Kasumi-1 (cell line): ENCODE measurements around the gene RHBDF2.

ENCODE experiments used
- DNase-seq, 2 experiments: peaks; one replicate each; lab custom pipeline; 2025; lab: John Stamatoyannopoulos, UW

RHBDF2 gene

DNA sequence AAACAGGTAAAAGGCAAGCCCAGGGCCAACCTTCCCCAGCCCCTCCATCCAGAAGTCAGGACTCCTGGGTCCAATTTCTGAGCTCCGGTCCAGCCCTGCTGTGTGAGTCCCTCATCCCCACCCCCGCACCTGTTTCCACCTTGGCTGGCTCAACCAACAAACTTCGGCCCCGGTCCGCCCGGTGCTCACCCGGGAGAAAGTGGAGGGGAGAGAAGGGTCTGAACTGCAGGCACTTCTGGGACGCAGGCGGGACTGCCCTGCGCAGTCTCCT, 541 bp downstream of the RHBDF2 start:
- no peak for DNase-seq

DNA sequence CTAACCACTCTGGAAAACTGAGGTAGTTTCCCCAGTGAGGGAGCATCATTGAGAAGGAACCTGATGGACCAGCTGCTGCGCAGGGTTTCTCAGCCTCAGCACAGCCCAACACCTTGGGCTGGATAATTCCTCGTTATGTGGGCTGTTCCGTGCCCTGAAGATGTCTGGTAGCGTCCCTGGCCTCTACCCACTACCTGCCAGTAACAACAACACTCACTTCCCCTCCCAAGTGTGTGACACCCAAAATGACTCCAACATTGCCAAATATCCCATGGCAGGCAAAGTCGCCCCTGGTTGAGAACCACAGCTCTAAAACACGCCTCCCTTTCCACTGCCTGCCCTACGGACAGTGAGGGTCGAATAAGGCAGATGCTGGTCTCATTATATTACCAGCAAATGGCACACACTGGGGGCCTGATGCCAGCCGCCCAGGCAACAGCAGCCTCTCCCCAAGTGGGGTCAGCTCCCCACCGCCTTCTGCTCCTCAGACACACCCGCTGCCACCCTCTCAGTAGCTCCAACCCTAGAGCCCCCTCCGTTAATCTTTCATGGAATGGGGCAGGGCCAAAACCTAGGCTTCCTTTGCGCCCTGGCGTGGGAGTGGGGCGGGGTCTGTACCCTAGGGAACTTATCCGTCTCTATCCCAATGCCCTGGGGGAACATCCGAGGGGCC, 1.0 kb downstream of the RHBDF2 start:
- DNase-seq: no peak

DNA sequence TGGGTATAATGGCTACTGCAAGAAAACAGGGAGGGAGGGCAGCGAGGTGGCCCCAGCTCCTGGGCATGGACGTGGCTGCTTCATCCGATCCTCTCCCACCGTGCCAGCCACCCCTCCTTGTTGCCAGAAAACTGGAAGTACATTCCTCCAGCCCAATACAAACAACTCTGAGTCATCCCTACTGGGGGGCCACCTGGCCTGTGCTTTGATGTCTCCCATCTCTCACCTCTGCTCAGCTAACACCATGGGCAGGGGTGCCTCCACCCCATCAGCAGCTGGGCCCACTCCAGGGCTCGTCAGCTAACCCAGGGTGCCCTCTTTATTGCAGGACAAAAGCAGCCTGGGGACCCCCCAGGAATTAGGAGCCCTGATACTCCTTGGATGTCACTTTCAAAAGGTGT, 2.0 kb downstream of the RHBDF2 start:
- no peak for DNase-seq

DNA sequence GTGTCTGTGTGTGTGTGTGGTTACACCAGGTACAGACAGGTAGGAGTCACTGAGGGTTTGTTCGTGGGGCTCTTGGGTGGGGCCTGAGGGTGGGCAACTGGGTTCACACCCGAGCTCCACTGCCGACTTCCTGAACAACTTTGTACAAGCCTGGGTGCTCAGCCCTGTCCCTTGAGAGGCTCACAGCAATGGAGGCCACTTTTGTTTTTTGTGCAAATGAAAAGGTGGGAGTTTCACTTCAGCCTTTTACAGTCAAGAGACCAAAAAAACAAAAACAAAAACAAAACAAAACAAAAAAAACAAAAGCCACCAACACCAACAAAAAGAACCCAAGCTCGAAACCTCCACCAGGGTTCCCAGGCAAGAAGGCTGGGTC, 2.4 kb downstream of the RHBDF2 start:
- no peak for DNase-seq

DNA sequence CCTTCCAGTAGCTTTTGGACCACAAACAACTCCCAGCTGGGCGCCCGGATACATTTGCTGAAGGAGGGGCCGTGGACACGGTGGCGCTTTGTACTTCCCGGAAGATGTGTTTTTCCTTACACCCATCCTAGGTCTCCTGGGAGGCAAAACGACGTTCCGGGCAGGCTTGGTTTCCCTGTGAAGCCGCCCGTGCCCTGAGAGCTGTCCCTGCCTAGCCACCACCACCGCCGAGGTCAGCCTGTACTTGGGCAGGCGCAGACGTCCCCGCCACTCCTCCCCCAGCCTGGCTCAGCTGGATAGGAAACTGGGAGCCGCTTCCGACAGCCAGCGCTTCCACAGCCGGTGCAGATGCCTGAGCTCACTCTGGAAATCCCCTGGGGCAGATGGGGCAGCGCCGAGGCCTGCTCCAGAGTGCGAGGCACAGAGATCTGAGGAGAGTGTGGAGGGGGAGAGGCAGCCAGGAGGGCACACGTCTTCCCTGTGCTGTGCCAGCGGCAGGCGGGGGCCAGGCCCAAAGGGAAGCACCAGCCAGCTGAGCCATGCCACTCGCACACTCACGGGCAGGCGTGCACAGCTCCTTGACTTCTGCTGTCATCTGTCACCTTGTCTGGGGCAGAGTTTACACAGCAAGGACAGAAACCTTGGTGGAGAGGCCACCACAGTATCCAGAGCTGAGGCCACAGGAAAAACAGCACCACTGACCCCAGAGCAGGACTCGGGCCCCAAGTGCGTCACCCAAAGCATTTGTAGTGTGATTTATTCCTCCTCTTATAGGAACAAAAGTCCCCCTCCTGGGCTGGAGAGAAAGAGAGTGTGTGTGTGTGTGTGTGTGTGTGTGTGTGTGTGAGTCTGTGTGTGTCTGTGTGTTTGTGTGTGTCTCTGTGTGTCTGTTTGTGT, 3.0 kb downstream of the RHBDF2 start:
- DNase-seq: no peak

DNA sequence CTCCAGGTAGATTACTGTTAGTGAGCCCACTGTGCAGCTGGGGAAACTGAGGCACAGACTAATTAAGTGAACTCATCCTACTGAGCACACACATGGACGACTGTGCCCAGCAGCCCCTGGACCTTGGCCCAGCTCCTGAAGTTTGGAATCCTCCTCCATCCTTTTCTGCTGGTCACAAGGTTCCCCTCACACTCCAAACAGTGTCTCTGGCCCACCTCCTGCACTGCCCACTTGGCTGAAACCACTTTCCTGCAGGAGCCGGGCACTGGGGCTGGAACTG, 3.6 kb downstream of the RHBDF2 start:
- DNase-seq: no peak

DNA sequence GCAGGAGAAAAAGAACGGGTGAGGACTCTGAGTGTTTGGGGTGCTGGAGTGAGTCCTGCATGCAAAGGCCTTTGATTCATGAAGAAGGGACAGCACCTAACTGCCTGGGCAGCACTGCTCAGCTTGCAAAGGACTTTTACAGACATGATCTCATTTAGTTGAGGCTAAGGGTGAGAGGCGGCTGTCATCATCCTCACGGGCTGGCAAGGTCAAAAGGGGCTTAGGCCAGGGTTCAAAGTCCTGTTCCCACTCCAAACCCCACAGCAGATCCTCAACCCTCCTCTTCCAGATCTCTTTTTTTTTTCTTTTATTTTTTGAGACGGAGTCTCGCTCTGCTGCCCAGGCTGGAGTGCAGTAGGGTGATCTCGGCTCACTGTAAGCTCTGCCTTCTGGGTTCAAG, 4.8 kb downstream of the RHBDF2 start:
- no peak for DNase-seq

DNA sequence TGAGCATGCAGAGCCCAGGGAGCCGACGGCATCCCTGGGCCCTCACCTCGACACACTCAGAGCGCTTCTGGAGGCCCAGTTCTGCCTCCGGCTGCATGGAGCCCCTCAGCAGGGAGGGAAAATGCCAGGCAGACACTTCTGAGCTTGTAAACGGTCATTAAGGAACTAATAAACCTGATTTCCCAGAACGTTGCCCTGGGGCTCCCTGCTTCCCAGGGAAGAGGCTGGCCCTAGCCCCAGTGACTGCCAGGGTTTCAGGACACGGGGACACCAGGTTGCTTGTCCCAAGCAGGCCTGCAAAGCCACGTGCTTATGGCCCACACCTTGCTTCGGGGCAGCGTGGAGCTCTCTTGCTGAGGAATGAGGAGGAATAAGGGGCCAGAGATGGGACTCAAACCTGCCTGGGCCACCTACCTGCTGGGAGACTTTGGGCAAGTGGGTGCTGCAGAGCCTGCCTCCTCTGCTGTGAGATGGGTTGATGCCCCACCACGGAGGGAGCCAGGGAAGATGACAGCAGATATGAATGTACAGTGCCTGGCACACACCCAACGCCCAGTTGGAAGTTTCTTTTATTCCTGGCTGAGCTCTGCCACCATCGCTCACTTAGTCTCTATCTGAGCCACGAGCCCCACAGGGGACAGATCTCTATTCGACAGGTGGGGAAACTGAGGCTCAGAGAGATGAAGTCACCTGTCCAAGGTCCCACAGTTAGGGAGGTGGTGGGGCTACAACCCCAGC, 5.4 kb downstream of the RHBDF2 start:
- no peak for DNase-seq

DNA sequence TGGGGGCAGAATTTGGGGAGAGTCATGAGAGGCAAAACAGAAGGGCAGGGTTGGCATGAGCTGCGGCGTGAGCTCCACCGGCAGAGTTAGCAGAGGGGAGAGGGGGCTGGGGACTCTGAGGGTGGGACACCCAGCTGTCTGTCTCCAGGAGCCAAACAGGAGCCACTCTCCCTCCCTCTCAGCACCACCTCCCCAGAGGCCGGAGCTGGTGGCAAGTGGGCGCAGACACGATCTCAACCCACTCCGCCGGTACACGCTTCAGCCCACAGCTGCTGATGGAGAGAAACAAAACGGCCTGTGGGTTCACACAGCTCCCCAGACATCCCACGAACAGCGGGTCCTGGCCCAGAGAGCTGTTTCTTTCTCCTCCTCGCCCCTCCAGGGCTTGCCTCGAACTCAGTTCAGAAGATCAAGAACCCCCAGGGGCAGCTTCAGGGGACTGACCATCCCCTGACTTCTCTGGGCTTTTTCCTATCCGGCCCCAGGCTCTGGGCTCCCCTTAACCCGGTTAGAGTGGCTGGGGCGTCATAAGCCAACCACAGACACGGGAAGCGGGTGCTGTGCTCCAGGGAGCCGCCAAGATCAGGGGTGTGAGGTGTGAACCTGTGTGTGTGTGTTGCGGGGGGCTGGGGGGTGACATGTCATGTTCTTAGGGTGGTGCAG, 7.6 kb downstream of the RHBDF2 start:
- DNase-seq: no peak

DNA sequence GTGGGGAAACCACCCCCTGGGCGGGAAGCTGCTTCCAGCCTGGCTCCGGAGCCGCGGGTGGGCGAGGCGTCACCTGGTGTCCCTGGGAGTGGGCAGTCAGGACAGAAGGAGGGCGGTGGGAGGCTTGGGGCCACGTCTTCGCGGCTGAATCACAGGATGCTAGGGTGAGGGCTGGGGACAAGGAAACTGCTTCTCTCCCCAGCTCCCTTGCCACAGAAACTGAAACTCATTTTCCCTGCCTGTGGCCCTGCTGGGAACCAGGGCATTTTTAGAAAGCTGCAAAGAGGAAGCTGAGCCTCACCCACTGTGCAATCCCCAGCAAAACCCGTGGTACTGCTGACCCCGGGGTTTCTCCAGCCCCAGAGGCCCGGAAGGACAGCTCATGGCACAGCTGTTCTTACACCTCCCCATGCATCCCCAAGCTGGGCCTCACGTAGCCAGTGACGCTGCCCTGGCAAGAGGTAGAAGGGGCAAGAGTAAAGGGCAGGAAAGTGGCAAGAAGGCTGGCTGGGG, 8.2 kb downstream of the RHBDF2 start:
- DNase-seq: peak; percentile 95 to 97

DNA sequence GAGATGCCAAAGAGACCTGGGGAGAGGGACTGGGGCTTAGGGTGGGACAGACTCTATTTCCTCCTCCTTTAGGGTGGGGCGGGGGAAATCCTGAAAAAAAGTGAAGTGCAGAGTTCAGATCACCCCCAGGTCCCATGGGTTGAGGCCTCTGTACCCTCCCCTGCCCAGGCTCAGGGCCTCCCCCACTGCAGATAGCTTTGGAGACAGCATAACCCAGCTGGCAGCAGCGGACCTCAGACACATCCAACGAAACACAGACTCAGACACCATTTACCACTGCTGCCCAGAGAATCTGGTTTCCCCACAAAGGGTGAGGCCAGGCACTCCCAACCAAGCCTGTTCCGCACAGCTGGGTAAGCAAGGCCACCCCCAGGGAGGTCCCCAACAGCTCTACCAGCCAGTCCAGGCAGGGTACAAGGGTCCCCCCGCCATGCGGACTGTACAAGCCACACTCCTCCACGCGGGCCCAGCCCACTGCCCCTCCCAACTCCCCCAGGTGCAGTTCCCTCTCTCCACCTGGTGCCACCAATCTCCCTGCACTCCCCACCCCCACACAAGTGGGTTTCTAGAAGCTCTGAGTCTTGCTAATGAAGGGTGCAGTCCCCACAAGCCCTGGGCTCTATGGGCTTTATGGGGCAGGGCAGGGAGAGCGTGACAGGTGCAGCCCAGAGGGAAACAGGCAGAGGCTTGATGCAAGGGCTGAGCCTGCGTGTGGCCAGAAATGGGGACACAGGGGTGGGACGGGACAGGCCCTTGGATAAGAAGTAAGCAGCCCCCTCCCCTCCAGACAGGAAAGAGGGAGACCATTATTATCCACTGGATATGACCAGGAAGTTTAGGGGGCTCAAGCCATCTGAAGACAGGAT, 8.9 kb downstream of the RHBDF2 start:
- DNase-seq: peak; percentile 90 to 95

DNA sequence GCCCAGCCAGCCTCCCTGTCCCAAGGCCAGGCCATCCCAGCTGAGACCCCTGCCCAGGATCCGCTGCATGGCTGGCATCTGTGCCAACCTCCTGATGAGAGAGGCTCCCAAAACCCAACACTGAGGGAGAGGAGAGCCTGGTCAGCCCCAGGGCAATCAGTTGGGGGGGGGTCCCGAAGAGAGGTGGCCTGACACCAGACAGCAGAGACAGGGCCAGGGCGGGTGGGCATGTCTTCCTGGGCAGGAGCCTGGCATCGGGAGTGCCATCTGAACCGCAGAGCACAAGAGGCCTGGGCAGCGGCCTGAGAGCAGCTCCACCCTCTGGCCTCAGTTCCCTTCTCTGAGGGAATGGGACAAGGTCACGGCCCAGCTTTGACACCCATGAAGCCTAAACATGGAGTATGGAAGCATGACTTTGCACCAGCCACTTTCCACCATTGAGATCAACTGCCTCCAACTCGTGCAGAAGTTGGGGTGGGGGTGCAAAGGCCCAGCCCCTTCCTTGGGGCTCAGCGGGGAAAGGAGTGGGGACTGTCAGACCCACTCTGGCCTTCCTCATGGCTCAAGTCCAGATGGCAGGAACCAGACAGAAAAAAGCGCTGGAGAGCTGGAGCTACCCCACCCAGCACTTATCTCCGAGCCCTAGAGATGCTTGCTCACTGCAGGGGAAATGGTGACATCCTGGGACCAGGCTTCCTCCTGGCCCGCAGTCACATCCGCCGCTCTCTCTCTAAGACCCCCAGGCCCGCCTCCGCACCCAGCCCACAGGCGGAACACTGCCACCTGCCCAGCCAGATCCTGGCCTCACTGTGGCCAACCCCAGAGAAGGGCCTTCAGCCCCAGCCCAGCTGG, 9.7 kb downstream of the RHBDF2 start:
- peak; percentile 95 to 97 for DNase-seq

DNA sequence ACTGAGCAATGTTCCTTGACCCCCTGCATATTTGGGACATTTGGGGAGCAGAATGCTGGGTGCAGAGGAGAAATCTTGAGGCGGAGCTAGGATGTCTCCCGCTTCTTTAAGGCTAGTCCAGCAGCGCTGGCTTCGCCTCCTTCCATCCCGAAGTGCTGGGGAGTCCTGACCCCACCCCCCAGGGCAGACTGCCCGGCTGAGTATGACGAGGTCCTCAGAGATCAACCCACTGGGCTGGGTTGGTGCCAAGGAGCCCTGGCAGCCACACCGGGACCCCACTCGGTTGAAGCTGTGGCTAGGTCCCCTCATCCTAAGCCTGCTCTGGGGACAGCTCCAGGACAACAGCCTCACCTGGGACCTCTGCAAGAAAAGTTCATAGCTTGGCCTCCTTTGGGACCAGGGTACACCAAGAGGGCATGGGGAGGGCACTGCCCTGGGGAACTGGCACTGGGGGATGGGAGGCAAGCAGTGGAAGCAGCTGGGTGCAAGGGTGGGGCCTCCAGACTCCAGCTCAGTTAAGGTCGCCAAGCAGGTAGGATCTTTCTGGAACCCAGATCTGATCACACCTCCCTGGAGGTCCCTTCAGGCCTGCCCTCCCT, 11.0 kb downstream of the RHBDF2 start:
- no peak for DNase-seq

DNA sequence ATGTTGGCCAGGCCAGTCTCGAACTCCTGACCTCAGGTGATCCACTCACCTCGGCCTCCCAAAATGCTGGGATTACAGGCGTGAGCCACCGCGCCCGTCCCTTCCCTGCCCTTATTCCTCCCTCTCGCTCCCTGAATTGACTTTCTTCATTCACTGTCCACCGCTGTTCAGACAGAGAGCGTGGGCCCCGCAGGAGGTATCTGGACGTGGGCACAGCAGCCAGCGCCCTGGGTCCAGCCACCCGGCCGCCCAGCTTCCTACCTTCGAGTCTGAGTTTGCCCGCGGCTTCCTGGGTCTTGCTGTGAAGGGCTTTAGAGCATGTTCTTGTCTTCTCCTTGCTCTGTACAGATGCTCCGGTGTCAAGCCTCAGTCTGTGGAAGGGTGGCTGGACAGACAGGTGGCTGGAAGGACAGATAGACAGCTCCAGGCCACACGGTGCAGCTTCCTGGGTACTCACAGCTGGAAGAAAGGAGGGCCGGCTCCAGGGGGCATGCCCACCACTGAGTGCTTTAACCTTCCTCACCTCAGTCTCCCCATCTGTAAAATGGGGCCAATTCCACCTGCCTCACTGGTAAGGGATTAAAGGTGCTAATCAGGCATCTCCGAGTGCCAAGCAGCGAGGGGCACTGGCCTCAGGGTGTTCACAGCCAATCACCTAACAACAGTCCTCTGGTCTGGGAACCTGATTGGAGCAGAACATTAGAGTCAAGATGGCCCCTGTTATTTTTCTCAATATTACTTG, 13.6 kb downstream of the RHBDF2 start:
- DNase-seq: no peak

DNA sequence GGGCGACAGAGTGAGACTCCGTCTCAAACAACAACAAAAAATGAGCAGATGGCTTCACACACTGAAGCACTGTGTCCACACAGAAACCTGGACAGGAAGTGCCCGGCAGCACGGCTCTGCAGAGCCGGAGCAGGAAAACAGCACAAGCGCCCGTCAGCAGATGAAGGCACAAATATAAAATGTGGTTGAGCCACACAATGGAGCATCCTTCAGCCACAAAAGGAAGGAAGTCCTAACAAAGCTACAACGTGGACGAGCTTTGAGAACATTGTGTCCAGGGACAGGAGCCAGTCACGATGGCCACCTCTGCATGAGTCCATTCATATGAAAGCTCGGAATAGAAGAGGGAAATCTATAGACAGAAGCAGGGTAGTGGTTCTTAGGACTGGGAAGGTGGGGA, 15.7 kb downstream of the RHBDF2 start:
- peak; percentile 12 to 33 for DNase-seq

DNA sequence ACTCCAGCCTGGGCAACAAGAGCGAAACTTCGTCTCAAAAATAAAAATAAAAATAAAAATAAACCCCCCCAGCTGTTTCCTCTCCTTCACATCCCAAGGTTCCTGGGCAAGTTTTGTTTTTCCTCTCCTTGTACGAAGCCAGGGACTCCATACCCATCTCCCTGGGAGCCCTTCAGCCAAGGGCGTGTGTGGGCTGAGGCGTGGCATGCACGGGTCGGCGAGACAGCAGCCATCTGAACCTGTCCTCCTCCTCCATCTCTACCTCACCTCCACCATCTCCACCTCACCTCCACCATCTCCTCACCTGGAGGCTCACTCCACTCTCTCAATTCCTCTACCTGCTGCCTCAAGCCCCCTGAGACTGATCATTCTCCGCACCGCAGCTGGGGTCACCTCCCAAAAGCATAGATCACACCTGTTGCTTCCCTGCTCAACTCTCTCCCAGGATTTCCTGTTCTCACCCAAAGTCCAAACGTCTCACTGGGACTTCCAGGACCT, 16.9 kb downstream of the RHBDF2 start:
- DNase-seq: no peak

DNA sequence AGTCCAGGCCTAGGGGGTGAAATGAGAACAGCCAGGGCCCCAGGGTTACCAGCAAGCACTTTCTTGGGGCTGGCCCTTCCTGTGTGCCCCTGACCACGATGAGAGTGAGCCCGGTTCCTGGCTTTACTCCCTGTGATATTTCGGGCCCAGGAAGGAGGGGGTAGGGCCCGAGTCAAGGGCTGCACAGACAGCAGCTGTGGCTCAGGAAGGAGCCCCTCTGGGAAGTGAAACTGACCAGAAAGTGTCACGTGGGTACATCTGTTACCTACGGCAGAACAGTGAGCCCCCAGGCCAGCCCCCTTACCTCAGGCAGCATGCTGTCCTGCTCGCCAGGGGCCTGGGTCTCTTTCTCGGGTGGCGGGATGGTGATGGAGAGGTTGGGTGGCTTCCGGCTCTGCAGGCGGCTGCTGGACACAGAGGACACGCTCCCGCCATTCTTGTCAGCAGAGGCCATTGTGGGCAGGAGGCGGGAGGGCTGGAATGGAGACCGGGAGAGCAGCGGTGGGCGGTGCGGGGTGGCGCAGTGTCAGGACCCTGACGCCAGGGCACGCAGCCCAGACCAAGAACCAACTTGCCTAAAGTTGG, 20.1 kb downstream of the RHBDF2 start:
- peak in 1 of 2 experiments; percentile 67 for DNase-seq

DNA sequence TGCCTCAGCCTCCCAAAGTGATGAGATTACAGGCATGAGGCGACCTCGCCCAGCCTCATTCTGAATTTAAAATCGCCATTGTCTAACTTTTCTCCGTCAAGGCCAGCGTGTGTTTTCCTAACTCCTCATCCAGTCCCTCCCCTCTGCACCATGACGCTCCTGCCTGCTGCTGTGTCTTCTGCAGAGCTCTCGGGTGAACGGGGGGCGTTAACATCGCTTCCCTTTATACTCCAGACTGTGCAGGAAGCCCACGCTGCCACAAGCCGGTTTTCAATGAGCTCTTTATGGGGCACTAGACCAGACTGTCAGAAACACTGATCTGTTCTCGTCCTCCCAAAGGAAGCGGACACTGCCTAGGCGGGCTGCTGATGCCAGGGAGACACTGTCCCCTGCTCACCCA, 20.6 kb downstream of the RHBDF2 start:
- DNase-seq: peak; percentile 92 to 97

DNA sequence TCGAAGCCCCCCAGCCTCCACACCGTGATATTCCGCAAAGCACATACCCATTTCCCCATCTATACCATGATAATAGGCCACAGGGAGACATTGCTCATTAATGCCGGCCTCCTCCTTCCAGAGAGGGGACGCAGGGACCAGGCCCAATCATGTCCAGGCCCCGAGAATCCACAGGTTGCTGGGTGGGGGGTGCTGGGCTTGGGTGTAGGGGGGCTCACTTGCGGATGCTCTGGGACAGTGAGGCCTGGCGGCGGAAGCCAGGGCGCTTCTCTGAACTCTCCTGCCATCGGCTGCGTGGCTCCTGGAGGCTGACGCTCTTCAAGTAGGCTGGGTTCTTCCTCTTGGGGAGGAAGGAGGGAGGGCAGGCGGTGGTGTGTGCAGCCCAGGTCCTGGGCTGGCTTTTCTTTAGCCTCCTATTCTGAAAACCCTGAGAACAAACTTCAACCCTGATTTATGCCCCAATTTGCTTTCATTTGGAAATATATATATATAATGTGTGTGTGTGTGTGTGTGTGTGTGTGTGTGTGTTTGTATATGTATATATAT, 21.6 kb downstream of the RHBDF2 start:
- peak; percentile 56 to 62 for DNase-seq
